GM21447 (cell line): ENCODE data around the gene MAPK11.

Source experiments
- ATAC-seq: cut with Tn5 transposase; IDR thresholded peaks from one replicate; pipeline ENCODE4 v1.9.1; 2021; ENCODE audit not compliant: unreplicated experiment

The MAPK11 gene

DNA sequence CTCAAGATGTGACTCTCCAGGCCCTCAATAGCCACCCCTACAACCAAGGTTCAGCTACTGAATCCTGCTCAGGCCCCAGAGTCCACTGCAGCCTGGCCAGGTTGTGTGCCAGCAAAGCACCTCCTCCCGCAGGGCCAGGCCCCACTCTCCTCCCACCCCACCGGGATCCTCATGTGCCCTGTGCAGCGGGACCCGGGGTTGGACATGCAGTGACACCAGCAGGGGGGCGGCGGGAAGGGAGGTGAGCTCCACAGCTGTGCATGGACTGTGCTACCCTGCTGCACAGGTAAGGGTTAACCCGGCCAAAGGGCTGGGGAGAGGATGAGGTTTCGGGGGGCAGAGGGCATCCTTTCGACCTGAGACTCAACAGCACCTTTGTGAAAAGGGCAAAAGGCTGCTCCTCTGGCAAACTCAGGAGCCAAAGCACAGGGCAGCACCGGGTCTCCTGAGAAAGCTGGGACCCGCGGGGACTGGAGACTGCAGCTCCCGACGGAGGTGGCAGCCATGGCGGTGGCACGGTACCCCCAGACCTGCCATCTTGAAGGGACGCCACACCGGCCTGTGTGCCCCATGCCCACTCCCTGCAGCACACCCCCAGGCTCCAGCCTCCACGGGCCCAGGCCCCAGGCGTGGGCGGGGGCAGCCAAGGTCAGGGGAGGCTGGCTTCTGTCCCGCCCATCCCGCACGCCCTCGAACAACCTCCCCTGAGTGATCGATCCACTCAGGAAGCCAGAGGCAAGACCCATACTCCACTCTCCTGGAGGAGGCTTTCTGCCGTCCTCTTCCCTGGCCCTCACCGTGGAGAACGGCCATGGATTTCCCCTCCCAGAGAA is 26.7 kb upstream of the MAPK11 start:
- ATAC-seq, result no peak

DNA sequence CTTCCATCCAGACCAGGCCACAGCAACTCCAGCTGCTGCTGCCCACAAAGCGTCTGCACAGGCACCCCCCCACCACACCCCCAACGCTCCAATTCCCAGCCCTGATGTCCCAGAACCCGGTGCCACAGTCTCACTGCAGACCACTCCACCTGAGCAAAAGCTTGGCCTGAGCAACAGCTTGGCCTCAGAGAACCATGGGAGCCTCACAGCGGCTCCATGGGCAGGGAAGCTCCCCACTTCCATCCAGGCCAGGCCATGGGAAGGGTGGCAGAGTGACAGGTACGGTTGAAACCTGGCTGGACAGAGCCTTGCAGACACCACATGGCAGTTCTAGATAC is 24.1 kb upstream of the MAPK11 start:
- ATAC-seq, result no peak

DNA sequence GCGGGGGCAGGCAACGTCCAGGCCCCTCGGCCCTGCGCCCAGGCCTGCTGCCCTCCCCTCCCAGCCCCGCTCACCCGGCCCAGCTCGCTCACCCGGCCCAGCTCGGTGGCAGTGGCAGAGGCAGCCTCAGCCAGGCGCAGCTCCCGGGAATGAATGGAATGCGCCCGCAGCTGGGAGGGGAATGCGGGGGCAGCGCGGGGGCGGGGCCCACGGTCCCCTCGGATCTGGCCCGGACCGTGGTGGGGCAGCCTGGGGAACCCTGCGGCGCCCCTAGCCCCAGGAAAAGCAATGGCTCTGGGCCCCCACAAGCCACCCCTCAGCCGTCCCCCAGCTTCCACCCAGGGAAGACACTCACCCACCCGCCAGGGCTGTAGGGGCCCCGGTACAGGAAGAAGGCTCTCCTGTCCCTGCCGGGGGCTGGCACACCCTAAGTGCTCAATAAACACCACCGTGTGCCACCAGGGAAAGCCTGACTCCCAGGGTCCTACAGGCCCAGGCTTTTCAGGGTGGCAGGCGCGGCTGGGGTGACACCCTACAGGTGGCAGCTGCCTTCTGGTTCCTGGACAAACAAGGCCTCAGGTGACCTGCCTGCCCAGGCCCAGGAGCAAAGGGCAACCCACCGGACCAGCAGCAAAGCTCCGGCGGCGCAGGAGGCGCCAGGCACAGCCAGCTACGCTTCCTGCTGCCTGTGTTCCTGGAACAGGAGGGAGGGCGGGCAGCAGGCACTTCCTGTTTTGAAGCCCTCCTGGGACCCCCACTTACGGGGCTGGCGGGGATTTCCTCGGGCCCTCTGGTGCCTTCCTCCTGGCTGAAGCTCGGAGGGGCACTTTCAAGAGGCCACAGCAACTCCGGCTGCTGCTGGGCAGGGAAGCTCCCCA is 23.5 kb upstream of the MAPK11 start:
- no peak for ATAC-seq

DNA sequence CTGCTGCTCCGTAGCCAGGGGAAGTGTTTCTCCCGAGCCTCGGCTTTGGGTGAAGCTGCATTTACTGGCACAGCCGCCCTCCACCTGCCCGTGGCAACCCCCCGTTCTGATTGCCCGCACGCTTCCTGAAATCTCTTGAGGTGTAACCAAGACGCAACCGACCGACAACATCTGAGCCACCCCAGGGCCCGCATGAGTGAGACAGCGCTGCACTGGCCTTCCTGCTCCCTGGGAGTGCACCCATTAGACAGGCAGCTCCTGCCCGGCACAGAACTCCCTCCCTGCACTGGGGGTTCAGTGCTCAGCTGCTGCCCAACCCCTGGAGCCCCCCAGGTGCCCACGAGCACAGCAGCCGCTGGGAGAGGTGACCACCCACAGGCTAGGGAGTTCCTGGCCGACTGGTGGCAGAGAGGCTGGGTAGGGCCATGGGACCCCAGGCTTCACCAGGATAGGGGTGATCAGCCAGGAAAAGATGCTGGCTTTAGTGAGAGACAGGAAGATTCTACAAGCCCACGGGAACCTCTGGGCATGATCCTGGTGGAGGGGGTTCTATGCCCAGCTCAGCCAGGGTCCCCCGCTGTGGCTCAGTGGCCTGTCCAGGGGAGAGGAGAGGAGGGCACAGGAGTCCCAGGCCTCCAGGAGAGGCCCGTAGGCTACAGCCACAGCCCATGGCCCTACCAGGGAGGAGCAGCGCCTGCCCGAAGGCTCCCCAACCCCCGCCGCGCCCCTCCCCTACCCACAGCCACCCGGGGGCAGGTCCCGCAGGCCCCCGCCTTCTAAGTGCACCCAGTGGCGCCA is 22.7 kb upstream of the MAPK11 start:
- no peak for ATAC-seq

DNA sequence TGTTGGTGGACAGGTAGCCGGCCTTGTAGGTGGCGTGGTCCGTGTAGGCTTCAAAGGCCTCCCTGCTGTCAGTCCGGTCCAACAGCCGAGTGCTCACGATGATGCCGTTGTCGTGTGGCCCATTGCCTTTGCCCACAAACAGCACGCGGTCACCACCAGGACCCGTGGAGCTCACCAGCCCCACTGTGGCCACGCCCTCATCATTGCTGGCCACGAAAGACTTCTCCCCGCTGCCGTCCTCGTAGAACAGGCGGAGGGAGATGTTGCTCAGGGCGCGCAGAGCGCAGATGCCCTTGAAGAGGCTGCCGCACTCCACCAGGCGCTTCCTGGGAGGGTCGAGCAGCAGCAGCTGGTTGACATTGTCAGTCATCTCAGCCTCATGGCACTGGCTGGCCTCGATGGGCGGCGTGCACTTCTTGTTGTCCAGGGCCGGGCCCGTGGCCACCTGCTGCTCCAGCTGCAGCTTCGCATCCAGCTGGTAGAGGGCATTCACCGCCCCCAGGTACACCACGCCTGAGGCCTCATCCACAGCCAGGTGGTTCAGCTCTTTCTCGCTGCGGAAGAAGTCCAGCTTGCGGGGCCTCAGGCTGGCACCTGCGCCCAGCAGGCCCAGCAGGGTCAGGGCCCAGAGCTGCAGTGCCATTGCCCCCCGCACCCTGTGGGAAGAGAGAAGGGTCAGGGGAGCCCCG is 19.9 kb upstream of the MAPK11 start:
- no peak for ATAC-seq

DNA sequence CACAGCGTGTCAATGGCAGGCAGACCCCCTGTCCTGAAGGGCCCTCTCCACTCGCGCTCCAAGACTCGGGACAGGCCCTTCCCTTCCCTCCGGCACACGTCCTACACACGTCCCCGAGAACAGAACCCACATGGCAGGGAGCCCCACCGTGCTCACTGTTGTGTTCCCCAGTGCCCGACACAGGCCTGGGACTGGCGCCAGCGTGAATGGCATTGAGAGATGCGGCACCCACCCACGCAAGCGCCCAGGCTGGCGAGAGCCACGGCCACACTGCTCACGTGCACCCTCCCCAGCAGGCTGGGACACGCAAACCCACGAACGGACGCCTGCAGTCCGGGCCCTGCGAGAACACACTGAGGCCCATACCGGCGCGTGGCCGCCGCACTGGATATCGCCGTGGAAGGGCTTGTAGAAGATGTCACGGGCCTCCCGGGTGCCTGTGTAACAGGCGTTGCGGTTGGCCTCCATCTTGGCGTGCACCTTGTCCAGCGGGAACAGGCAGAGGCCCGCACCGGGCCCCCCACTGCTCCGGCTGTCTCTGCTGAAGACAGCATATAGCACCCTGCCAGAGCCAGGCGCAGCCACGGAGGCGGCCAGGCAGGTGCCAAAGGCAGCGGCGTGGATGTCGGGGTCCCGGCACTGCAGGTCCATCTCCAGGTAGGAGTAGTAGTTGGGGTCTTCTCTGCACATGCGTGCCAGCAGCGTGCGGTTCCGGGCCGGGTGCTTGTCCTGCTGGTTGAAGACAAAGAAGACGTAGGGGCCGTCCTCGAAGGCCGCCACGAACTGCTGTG is 19.2 kb upstream of the MAPK11 start:
- ATAC-seq, result no peak

DNA sequence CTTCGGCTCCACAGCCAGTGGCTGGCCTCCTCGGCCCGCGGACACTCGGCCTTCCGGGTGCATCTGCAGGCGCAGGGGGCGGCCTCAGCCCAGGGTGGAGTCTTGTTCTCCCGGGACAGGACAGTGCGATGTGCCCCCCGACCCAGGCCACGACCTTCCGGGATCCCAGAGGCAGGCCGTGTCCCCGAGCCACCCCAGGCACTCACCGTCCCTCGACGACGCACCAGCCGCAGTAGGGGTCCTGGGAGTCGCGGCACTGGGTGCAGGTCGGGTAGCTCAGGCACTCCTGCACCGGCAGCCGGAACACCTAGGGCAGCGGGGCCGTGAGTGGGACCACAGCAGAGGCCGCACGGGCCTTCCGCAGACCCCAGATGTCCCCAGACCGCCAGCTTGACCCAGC is 17.6 kb upstream of the MAPK11 start:
- ATAC-seq, result no peak

DNA sequence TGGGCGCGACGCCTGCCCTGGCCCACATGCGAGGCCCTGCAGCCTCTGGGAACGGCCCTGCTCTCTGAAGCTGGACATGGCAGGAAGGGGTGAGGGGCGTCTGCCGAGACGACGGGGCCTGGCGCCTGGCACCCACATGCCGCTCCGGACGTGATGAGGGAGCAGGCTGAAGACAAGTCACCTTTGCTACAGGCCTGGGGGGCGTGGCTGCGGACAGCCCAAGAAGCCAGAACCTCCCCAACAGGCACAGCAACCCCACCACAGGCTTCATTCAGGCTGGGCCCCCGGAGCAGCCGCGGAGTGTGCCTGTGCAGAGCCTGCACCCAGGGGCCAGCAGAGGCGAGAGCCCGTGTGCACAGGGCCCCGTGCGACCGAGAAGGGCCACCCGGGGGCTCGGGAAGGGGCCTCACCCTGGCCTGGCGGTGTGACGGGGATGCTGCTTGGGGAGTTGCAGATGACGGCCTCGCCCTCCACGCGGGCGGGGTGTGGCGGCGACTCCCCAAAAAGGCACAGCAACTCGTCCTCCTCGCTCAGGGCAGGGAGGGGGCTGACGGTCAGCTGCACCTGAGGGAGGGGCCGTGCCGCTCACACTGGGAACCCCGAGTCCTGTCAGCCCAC is 16.6 kb upstream of the MAPK11 start:
- ATAC-seq, result no peak

DNA sequence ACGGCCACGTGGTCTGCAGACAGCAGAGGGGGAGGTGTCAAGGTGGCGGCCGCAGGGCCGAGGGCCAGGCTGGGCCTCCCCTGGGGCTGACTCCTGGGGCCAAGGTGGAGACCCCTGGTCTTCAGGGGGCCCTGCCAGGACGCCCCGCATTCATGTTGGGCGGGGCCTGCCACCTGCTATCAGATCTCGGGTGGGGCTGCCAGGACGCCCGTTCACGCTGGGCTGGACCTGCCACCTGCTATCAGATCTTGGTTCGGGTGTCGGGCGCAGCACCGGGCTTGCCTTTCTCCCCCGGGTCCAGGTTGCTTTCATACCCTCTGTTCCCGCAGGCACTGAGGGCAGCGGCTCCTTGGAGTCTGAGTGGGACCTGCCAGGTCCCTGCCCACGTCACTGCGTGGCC is 16.1 kb upstream of the MAPK11 start:
- no peak for ATAC-seq

DNA sequence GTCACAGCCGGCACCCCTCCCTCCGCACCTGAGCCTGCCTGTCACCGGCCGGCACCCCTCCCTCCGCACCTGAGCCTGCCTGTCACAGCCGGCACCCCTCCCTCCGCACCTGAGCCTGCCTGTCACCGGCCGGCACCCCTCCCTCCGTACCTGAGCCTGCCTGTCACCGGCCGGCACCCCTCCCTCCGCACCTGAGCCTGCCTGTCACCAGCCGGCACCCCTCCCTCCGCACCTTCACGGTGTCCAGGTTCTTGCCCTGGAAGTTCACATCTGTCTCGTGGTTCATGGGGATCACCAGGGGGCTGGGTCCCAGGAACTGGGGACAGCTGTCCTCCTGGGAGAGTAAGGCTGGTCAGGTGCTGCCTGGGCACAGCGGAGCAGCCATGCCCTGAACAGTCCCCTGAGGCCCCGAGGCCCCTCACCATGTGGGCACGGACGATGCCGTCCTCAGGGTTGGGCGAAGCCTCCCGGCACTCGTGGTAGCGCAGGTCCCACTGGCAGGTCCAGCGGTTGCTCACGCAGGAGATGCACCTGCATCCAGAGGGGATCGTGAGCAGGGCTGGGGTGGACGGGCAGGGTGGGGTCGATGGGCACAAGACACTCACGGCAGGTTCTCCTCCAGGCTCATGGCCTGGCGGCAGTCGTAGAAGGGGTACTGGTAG is 15.5 kb upstream of the MAPK11 start:
- ATAC-seq, result no peak

DNA sequence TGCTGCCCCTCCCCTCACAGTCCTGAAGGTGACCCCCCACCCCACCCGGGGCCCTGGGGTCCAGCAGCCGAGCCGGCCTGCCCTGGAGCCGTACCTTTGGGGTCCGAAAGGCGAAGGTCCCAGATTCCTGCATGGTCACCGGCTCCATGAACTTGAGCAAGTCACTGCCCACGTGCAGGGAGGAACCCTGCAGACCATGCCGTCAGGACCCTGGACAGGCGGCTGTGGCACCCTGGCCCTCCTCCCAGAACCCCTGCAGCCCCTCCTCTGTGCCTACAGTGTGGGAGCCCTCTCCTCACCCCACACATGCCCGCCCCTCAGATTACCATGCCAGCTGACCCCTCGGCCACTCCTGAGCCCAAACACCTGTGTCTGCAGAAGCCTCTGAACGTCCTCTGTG is 14.3 kb upstream of the MAPK11 start:
- ATAC-seq, result no peak

DNA sequence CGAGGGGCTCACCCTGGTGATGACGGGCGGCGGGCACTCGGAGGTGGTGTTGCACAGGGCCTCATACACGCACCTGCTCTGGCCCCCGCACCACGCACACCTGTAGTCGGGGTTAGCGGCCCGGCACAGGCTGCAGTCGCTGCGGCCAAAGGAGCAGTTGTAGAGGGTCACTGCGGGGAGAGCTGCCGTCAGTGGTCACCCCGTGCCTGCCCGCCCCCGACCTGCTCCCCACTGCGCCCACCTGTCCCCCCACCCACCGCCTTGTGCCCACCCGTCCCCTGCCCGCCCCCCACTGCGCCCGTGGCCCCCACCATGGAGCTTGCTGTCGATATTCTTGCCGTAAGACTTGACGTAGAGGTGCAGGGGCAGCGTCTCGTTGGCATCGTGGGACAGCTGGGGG is 13.6 kb upstream of the MAPK11 start:
- ATAC-seq, result no peak

DNA sequence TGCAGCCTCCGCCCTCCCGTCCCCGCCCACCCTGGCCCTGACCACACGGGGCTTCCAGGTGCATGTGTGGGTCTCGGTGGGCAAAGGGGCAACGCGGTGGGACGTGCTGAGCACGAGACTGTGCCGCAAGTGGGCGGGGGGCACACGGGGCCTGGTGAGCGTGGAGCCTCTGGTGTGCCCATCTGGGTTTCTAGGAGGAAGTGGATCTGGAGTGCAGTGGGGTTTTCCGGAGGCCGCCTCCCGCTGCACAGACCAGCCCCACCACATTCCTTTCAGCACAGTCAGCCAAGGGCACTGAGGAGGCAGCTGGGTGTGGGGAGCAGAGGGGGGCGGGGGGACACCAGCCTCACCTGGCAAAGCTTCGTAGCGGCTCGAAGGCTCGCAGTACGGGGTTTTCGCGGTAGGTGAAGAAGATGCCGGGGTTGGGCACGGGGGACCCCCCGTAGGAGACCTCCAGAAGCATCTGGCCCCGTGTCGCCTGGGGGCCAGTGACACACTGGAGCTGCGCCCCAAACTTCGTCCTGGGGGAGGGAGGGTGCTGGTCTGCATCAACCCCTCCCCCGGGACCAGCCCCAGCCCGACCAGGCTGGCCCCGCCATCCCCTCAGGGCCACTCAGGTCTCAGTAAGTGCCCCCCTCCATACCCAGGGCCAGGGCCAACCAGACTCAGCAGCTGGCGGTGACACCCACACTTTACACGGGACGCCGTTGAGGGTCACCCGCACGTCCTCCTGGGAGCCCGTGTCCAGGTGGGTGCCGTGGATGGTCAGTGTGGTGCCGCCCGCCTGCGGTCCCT is 12.4 kb upstream of the MAPK11 start:
- ATAC-seq, result no peak

DNA sequence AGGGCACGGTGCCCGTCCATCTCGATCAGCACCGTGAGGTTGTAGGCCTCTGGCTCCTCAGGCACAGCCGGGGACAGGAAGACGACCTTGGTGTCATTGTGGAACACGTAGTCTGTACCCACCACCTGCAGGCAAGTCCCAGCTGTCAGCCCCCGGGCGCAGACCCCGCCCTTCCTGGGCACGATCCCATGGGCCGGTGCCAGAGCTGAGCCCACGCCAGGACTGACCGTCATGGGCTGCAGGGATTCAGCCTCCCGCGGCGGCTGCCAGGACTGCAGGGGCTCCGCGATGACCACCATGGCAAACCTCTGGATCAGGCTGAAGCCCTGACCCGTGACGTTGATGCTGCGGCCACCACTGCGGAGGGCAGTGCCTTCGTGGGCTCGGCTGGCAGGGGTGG is 11.8 kb upstream of the MAPK11 start:
- no peak for ATAC-seq

DNA sequence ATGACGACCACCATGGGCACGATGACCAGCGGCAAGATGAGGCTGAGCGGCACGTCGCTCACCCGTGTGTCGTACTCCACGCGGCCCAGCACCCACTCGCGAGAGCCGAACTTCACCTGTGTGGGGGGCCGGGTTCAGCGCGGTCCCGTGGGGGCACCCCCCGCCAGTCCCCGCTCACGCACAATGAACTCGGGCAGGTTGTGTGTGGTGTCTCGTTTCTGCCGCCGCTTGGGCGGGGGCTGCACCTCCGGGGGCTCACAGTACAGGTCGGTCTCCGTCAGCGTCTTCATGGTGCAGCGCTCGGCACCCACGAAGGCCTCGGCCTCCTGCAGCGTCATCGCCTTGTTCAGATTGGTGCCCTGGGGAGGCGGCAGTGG is 11.2 kb upstream of the MAPK11 start:
- ATAC-seq, result no peak

DNA sequence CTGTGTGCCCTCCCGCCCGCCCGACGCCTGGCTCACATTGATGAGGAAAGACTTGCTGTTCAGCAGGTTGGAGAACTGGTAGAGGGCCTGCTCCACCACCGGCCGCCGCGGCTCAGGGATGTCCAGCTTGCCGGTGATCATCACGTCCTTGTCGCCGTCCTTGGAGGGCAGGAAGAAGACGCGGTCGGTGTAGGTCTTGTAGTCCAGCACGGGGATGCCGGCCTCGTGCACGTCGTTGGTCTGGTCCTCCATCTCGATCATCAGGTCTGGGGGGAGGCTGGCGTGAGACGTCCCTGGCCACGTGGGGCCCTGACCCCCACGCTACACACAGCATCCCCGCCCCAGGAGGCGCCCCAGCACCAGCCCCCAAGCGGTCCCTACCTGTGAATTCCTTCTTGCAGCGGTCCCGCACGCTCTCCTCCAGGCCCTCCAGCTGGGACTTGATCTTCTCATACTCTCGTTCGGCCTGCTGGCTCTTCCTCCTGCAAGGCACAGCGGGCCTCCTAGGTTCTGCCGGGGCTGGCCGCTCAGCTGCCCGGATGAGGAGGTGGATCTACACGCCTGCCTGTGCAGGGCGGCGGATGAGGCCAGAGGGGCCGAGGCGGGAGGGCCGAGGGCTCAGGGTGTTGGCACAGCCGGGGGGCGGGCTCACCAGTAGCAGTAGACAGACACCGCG is 10.7 kb upstream of the MAPK11 start:
- ATAC-seq, result no peak

DNA sequence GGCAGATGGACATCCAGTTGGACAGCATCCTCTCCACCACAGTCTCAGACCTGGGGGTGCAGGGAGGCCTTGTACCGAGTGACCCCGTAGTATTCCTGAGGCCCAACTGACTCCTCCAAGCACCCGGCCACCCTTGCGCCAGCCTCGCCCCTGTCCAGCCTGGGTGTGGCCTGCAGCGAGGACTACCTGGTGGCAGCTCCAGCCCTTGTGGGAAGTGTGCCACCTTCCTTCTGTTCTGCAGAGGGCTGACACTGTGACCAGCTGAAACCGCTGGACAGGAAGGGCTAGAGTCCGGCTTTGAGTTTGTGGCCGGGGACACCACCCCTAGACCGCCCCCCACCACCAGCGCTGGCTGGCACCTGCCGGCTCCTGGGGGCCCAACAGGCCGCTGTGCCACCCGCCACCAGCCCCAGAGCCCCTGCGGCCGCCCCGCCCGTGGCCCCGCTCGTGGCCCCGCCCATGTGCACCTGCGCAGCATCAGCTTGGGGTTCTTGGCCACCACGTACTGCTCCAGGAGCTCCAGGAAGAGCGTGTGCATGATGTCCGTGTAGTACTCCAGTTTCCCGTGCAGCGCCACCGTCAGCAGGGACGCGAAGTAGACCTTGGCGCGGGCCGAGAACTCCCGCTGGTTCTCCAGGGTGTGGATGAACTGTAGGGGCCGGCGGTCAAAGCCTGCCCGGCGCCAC is 10.0 kb upstream of the MAPK11 start:
- ATAC-seq, result no peak
